ENCODE measurements around the gene CCDC187. TPM values are rescaled to one million over a fixed set of nuclear protein-coding genes. Genes with fewer than 3 reads are reported as not detected.

Gene CCDC187
- total RNA-seq, 6 experiments from 2014 or later, result 0.09 to 0.80 (median 0.62) TPM; not detected in 3

- no peak for DNase-seq
- Histone ChIP-seq H3K9me3 (no peaks in the 10 kb centered on the region), H3K4me3 (no peak overlapping the region), H3K36me3 (no peaks in the 10 kb centered on the region), H3K4me1 (no peaks in the 10 kb centered on the region), H3K27me3 (no peaks in the 10 kb centered on the region), H3K27ac (no peak overlapping the region)
- no peak for ATAC-seq
- TF ChIP-seq CTCF (IDR thresholded peaks at IDR 0.05) (no peak), POLR2A (IDR thresholded peaks at IDR 0.05) (no peak)
- intact Hi-C loops (cut with DNase I), result no loop called here
- whole genome bisulfite sequencing (ENCODE audit: insufficient coverage, low coverage, low lambda C conversion rate, missing lambda C conversion rate), result 86% methylated on average over 6 of the region's 43 CpGs
Measured at GRCh38 chr9:136337416-136338395, 33.8 kb upstream of the CCDC187 start.

- TF ChIP-seq CTCF (IDR thresholded peaks at IDR 0.05) (no peak), POLR2A (IDR thresholded peaks at IDR 0.05) (no peak)
- Histone ChIP-seq H3K27me3 (no peaks in the 10 kb centered on the region), H3K9me3 (no peaks in the 10 kb centered on the region), H3K4me3 (no peak overlapping the region), H3K27ac (no peak overlapping the region), H3K36me3 (no peaks in the 10 kb centered on the region), H3K4me1 (no peaks in the 10 kb centered on the region)
- intact Hi-C loops (cut with DNase I), result no loop called here
- no CpG with 5 or more reads among the region's 23 CpGs for WGBS (ENCODE audit: insufficient coverage, low coverage, low lambda C conversion rate, missing lambda C conversion rate)
- no peak for DNase-seq
- ATAC-seq, result no peak
Measured at GRCh38 chr9:136336881-136337280, 33.0 kb upstream of the CCDC187 start.

GRCh38 chr9:136336156-136336870, 32.4 kb upstream of the CCDC187 start:
- ATAC-seq, result no peak

More at GRCh38 chr9:136336156-136336870, 32.4 kb upstream of the CCDC187 start:
- no peak for TF ChIP-seq POLR2A (IDR thresholded peaks at IDR 0.05)
- TF ChIP-seq CTCF (IDR thresholded peaks at IDR 0.05), result no peak
- Histone ChIP-seq H3K4me3 (no peak overlapping the region), H3K27me3 (no peaks in the 10 kb centered on the region), H3K27ac (no peak overlapping the region), H3K36me3 (no peaks in the 10 kb centered on the region), H3K9me3 (no peaks in the 10 kb centered on the region), H3K4me1 (no peaks in the 10 kb centered on the region)
- DNase-seq, result no peak
- intact Hi-C loops (cut with DNase I), result no loop called here
- WGBS (ENCODE audit: insufficient coverage, low coverage, low lambda C conversion rate, missing lambda C conversion rate), result 62% methylated on average over 3 of the region's 30 CpGs

Data from right lobe of liver (tissue), 6 donors.